ENCODE data around the gene CCDC92.

CCDC92 gene

GRCh38 chr12:123894823-123895345 lies 77.7 kb downstream of the CCDC92 start:
- H3K27me3 ChIP-seq (ENCODE audit: control insufficient read depth, low read length): peaks cover 3% of the 10 kb centered on the region; the same call in 1 of the 2 replicates
- no peaks in the 10 kb centered on the region for H3K36me3 ChIP-seq (ENCODE audit: control insufficient read depth, low read length)
- no peaks in the 10 kb centered on the region for H3K4me1 ChIP-seq (ENCODE audit: control insufficient read depth, low read length)
- H3K9me2 ChIP-seq (replicated peaks; ENCODE audit: control insufficient read depth, low read length): no peaks in the 10 kb centered on the region
- H3K27ac ChIP-seq (ENCODE audit: low read depth, low read length): no peak overlapping the region
- H3K79me2 ChIP-seq (ENCODE audit: control insufficient read depth, low read length): no peaks in the 10 kb centered on the region
- no peaks in the 10 kb centered on the region for H3K9me3 ChIP-seq (ENCODE audit: control insufficient read depth, insufficient read depth, low read length)
- TF ChIP-seq EZH2phosphoT487 (IDR thresholded peaks at IDR 0.05; ENCODE audit: borderline replicate concordance, low read length) (no peak), CTCF (IDR thresholded peaks at IDR 0.05; ENCODE audit: low read depth, low read length, poor library complexity, severe bottlenecking) (no peak)
- H3F3A ChIP-seq (ENCODE audit: control insufficient read depth, insufficient read depth): no peaks in the 10 kb centered on the region
- H4K20me1 ChIP-seq (ENCODE audit: control insufficient read depth, insufficient read depth, low read depth, low read length): no peaks in the 10 kb centered on the region
- H3K4me3 ChIP-seq (ENCODE audit: low read length): no peak overlapping the region
- no peak overlapping the region for H3K4me2 ChIP-seq (ENCODE audit: low read length)

GRCh38 chr12:123893276-123893675 lies 79.4 kb downstream of the CCDC92 start:
- Histone ChIP-seq H3K27ac (ENCODE audit: low read depth, low read length) (no peak overlapping the region), H3F3A (ENCODE audit: control insufficient read depth, insufficient read depth) (no peaks in the 10 kb centered on the region), H3K79me2 (ENCODE audit: control insufficient read depth, low read length) (no peaks in the 10 kb centered on the region), H3K9me2 (replicated peaks; ENCODE audit: control insufficient read depth, low read length) (no peaks in the 10 kb centered on the region), H3K36me3 (ENCODE audit: control insufficient read depth, low read length) (no peaks in the 10 kb centered on the region), H4K20me1 (ENCODE audit: control insufficient read depth, insufficient read depth, low read depth, low read length) (no peaks in the 10 kb centered on the region), H3K4me3 (ENCODE audit: low read length) (no peak overlapping the region), H3K9me3 (ENCODE audit: control insufficient read depth, insufficient read depth, low read length) (no peaks in the 10 kb centered on the region), H3K4me1 (ENCODE audit: control insufficient read depth, low read length) (no peaks in the 10 kb centered on the region), H3K27me3 (ENCODE audit: control insufficient read depth, low read length) (peaks cover 5% of the 10 kb centered on the region; the same call in 1 of the 2 replicates), H3K4me2 (ENCODE audit: low read length) (no peak overlapping the region)
- TF ChIP-seq CTCF (IDR thresholded peaks at IDR 0.05; ENCODE audit: low read depth, low read length, poor library complexity, severe bottlenecking): no peak
- no peak for TF ChIP-seq EZH2phosphoT487 (IDR thresholded peaks at IDR 0.05; ENCODE audit: borderline replicate concordance, low read length)

- Histone ChIP-seq H3K9me3 (ENCODE audit: control insufficient read depth, insufficient read depth, low read length) (no peaks in the 10 kb centered on the region), H3K9me2 (replicated peaks; ENCODE audit: control insufficient read depth, low read length) (no peaks in the 10 kb centered on the region), H3K79me2 (ENCODE audit: control insufficient read depth, low read length) (no peaks in the 10 kb centered on the region), H3K4me1 (ENCODE audit: control insufficient read depth, low read length) (no peaks in the 10 kb centered on the region), H3F3A (ENCODE audit: control insufficient read depth, insufficient read depth) (no peaks in the 10 kb centered on the region), H3K36me3 (ENCODE audit: control insufficient read depth, low read length) (no peaks in the 10 kb centered on the region), H3K27me3 (ENCODE audit: control insufficient read depth, low read length) (peaks cover 5% of the 10 kb centered on the region; the same call in 1 of the 2 replicates), H4K20me1 (ENCODE audit: control insufficient read depth, insufficient read depth, low read depth, low read length) (no peaks in the 10 kb centered on the region), H3K27ac (ENCODE audit: low read depth, low read length) (no peak overlapping the region), H3K4me3 (ENCODE audit: low read length) (no peak overlapping the region), H3K4me2 (ENCODE audit: low read length) (no peak overlapping the region)
- TF ChIP-seq EZH2phosphoT487 (IDR thresholded peaks at IDR 0.05; ENCODE audit: borderline replicate concordance, low read length): no peak
- TF ChIP-seq CTCF (IDR thresholded peaks at IDR 0.05; ENCODE audit: low read depth, low read length, poor library complexity, severe bottlenecking): no peak
These were observed 79.8 kb downstream of the CCDC92 start for GRCh38 chr12:123892853-123893252.
